Endothelial cell of umbilical vein (primary cell): ENCODE results near the gene HABP4. TPM values are rescaled to one million over a fixed set of nuclear protein-coding genes. Genes with fewer than 3 reads are reported as not detected.

ENCODE experiments used
- BruUV-seq: library from RNA; stranded (reverse); fragments of 400-500 nt; replicated peaks from 2 replicates; lab custom pipeline; 2021; lab: Mats Ljungman, UMichigan
- CTCF ChIA-PET: fragments of 300-600, 350-600 bp; sonication (Branson Sonifier 250); formaldehyde crosslinking; loops from one replicate; lab custom pipeline; 2021; ENCODE audit warnings: antibody characterized with exemption, inconsistent platforms; lab: Charles Lee
- POLR2A ChIA-PET: fragments of 300-600, 350-600 bp; sonication (Branson Sonifier 250); formaldehyde crosslinking; loops from one replicate; lab custom pipeline; 2021; ENCODE audit warnings: antibody characterized with exemption, inconsistent platforms; lab: Charles Lee
- DNase-seq: peaks from one replicate; pipeline ENCODE4 v3.0.0-alpha.2; 2011; ENCODE audit warnings: low read depth, low spot score
- FAIRE-seq: peaks from 2 replicates; lab custom pipeline; 2011; peaks lifted over from hg19 to GRCh38; lab: Jason Lieb, UNC
- H2AFZ ChIP-seq: 2 replicates; pipeline ENCODE4 v1.6.0; 2012; ENCODE audit warnings: low read depth, low read length, control low read depth, inconsistent platforms
- H3K27ac ChIP-seq: 2 replicates; pipeline ENCODE4 v1.5.1; 2011; ENCODE audit warnings: low read depth, mild to moderate bottlenecking, control low read depth, low read length, moderate library complexity; ENCODE audit not compliant: insufficient read depth
- H3K27me3 ChIP-seq, 2 experiments: 2 replicates each; pipeline versions ENCODE4 v1.6.0 to v1.6.1; 2011; ENCODE audit warnings: low read length in 2 of 2, mixed read lengths in 1 of 2; ENCODE audit not compliant: control insufficient read depth in 2 of 2, insufficient read depth in 2 of 2
- H3K36me3 ChIP-seq, 2 experiments: 2 replicates in 1 of 2; 3 replicates in 1 of 2; pipeline ENCODE4 v1.5.1; 2011; ENCODE audit warnings: low read length in 2 of 2, mild to moderate bottlenecking in 1 of 2, moderate library complexity in 1 of 2; ENCODE audit not compliant: control insufficient read depth in 2 of 2, insufficient read depth in 2 of 2; ENCODE audit errors: extremely low read depth in 1 of 2
- H3K4me1 ChIP-seq: 3 replicates; pipeline ENCODE4 v1.5.1; 2011; ENCODE audit warnings: mild to moderate bottlenecking, low read length; ENCODE audit not compliant: control insufficient read depth, insufficient read depth; ENCODE audit errors: extremely low read depth
- H3K4me2 ChIP-seq: 2 replicates; pipeline ENCODE4 v1.6.1; 2011; ENCODE audit warnings: low read length, control low read depth, mixed read lengths; ENCODE audit not compliant: insufficient read depth
- H3K4me3 ChIP-seq, 3 experiments: fragments of 200-600 bp in 1 of 3; sonication (generic), shearing (Covaris generic) in 1 of 3; replicated peaks in 1 of 3; 2 replicates each; pipeline ENCODE4 v1.5.1; 2011 to 2016; ENCODE audit warnings: control low read depth in 3 of 3, low read length in 3 of 3, mild to moderate bottlenecking in 2 of 3, inconsistent platforms in 1 of 3, low read depth in 1 of 3, moderate library complexity in 1 of 3; ENCODE audit not compliant: insufficient read depth in 1 of 3
- H3K79me2 ChIP-seq: 2 replicates; pipeline ENCODE4 v1.6.0; 2012; ENCODE audit warnings: low read length, inconsistent platforms; ENCODE audit not compliant: control insufficient read depth, insufficient read depth
- H3K9ac ChIP-seq: replicated peaks from 2 replicates; pipeline ENCODE3; 2011; ENCODE audit warnings: low read length, control low read depth; ENCODE audit not compliant: insufficient read depth; ENCODE audit errors: extremely low read depth
- H3K9me1 ChIP-seq: replicated peaks from 3 replicates; pipeline ENCODE4 v1.6.0; 2011; ENCODE audit warnings: mild to moderate bottlenecking, low read length; ENCODE audit not compliant: control insufficient read depth, insufficient read depth; ENCODE audit errors: extremely low read depth
- H3K9me3 ChIP-seq: replicated peaks from 2 replicates; pipeline ENCODE4 v1.5.1; 2012; ENCODE audit warnings: low read length, inconsistent platforms; ENCODE audit not compliant: control insufficient read depth, insufficient read depth
- H4K20me1 ChIP-seq: replicated peaks from 2 replicates; pipeline ENCODE3; 2011; ENCODE audit warnings: mild to moderate bottlenecking, low read length; ENCODE audit not compliant: control insufficient read depth, insufficient read depth; ENCODE audit errors: extremely low read depth
- CTCF ChIP-seq, 2 donors: IDR thresholded peaks; 1 replicate in 1 of 2; 2 replicates in 1 of 2; pipeline ENCODE4 v1.5.1; 2011; ENCODE audit warnings: low read length in 2 of 2, mild to moderate bottlenecking in 2 of 2, moderate library complexity in 2 of 2, control low read depth in 1 of 2, inconsistent platforms in 1 of 2, low read depth in 1 of 2; ENCODE audit not compliant: insufficient read depth in 1 of 2; ENCODE audit errors: extremely low read depth in 1 of 2
- EZH2 ChIP-seq: IDR thresholded peaks from 2 replicates; pipeline ENCODE4 v1.6.1; 2012; ENCODE audit warnings: borderline replicate concordance, low read depth, mild to moderate bottlenecking, moderate library complexity, low read length, inconsistent platforms; ENCODE audit not compliant: severe bottlenecking
- FOS ChIP-seq: IDR thresholded peaks from 2 replicates; pipeline ENCODE4 v1.6.1; 2011; ENCODE audit warnings: mild to moderate bottlenecking, low read length, moderate library complexity, borderline replicate concordance; ENCODE audit not compliant: insufficient read depth
- GATA2 ChIP-seq: IDR thresholded peaks from 2 replicates; pipeline ENCODE4 v1.7.0; 2011; ENCODE audit warnings: low read depth, mild to moderate bottlenecking, moderate library complexity, mixed read lengths, low read length; ENCODE audit not compliant: insufficient read length, insufficient read depth
- JUN ChIP-seq: IDR thresholded peaks from 2 replicates; pipeline ENCODE4 v1.6.1; 2011; ENCODE audit warnings: borderline replicate concordance, low read depth; ENCODE audit not compliant: insufficient read length, insufficient read depth
- MAX ChIP-seq: IDR thresholded peaks from 2 replicates; pipeline ENCODE4 v1.6.1; 2011; ENCODE audit not compliant: insufficient read depth, insufficient read length
- MYC ChIP-seq: IDR thresholded peaks from one replicate; pipeline ENCODE4 v1.6.1; 2011; ENCODE audit warnings: mild to moderate bottlenecking, low read depth, low read length
- POLR2A ChIP-seq: IDR thresholded peaks from 2 replicates; pipeline ENCODE4 v1.6.1; 2012; ENCODE audit warnings: low read depth, mild to moderate bottlenecking, control low read depth, low read length
- POLR2AphosphoS5 ChIP-seq: IDR thresholded peaks from 2 replicates; pipeline ENCODE4 v1.6.1; 2012; ENCODE audit warnings: low read depth, mild to moderate bottlenecking, control low read depth, low read length, moderate library complexity; ENCODE audit not compliant: insufficient read depth
- dilution Hi-C: fragments of 300-500 bp; cut with MboI; formaldehyde crosslinking; loops from one replicate; pipeline ENCODE4 v1.15.0; 2019; ENCODE audit warnings: low sequenced_read_pairs; ENCODE audit not compliant: extremely low pct_ligation_motif_present
- intact Hi-C: fragments of 100-400 bp; cut with micrococcal nuclease; formaldehyde crosslinking; loops from one replicate; pipeline ENCODE4 v1.10.0; 2022
- polyA plus RNA-seq, 4 experiments: library from polyadenylated mRNA; depleted of rRNA in 3 of 4; stranded (reverse) in 3 of 4; unstranded in 1 of 4; fragments of >200 nt; gene quantifications; 2 replicates each; pipeline versions ENCODE4 v1.2.1 to v1.2.3, GENCODE V29; 2011 to 2012; ENCODE audit warnings: missing spikeins in 1 of 4
- total RNA-seq: library from RNA; stranded (reverse); gene quantifications from 2 replicates; pipeline ENCODE4 v1.2.3, GENCODE V29; 2021

Gene HABP4
- total and polyA plus RNA-seq, 2 donors (not counting 3 experiments of a cell fraction or from before 2014, with no cell fraction given) = 4.6 to 11.1 TPM

GRCh38 chr9:96509848-96510247 lies 59.9 kb downstream of the HABP4 start:
- H3K27me3 ChIP-seq = no peaks in the 10 kb centered on the region
- no peak overlapping the region for H3K4me3 ChIP-seq
- H4K20me1 ChIP-seq = no peaks in the 10 kb centered on the region
- intact Hi-C loops (no loop called here), dilution Hi-C loops (no loop called here)
- H3K36me3 ChIP-seq = no peaks in the 10 kb centered on the region
- no peak overlapping the region for H2AFZ ChIP-seq
- H3K4me1 ChIP-seq = peaks cover 3% of the 10 kb centered on the region
- no TSS peak for BruUV-seq
- DNase-seq (no peak), FAIRE-seq (no peak)
- H3K9me3 ChIP-seq = no peaks in the 10 kb centered on the region
- ChIA-PET POLR2A (no interaction called here), CTCF (no interaction called here)
- H3K4me2 ChIP-seq = no peak overlapping the region
- no peak overlapping the region for H3K9ac ChIP-seq
- H3K9me1 ChIP-seq = no peaks in the 10 kb centered on the region
- no peaks in the 10 kb centered on the region for H3K79me2 ChIP-seq
- H3K27ac ChIP-seq = no peak overlapping the region
- TF ChIP-seq MAX (no peak), POLR2AphosphoS5 (no peak), MYC (no peak), FOS (no peak), JUN (no peak), GATA2 (no peak), EZH2 (no peak), POLR2A (no peak)

- intact Hi-C loops (no loop called here), dilution Hi-C loops (no loop called here)
- no peaks in the 10 kb centered on the region for H3K36me3 ChIP-seq
- H3K4me2 ChIP-seq = no peak overlapping the region
- FAIRE-seq (no peak), DNase-seq (no peak)
- H3K9me1 ChIP-seq = no peaks in the 10 kb centered on the region
- ChIA-PET POLR2A (no interaction called here), CTCF (no interaction called here)
- H3K27ac ChIP-seq = no peak overlapping the region
- no peaks in the 10 kb centered on the region for H3K27me3 ChIP-seq
- H4K20me1 ChIP-seq = no peaks in the 10 kb centered on the region
- H3K9me3 ChIP-seq = no peaks in the 10 kb centered on the region
- no TSS peak for BruUV-seq
- no peak overlapping the region for H3K4me3 ChIP-seq
- H2AFZ ChIP-seq = no peak overlapping the region
- no peak for TF ChIP-seq CTCF (IDR thresholded peaks at IDR 0.05; ENCODE audit: extremely low read depth in 1 of 2, insufficient read depth in 1 of 2, low read depth in 1 of 2, low read length in 2 of 2)
- TF ChIP-seq POLR2AphosphoS5 = no peak
- no peak for TF ChIP-seq POLR2A
- no peak for TF ChIP-seq MYC
- no peak for TF ChIP-seq MAX
- no peak for TF ChIP-seq EZH2
- no peak for TF ChIP-seq JUN
- no peak for TF ChIP-seq GATA2
- TF ChIP-seq FOS = no peak
- H3K9ac ChIP-seq = no peak overlapping the region
- peaks cover 3% of the 10 kb centered on the region for H3K4me1 ChIP-seq
- H3K79me2 ChIP-seq = no peaks in the 10 kb centered on the region
Observed at GRCh38 chr9:96510258-96510657, 60.3 kb downstream of the HABP4 start.
